Mammary microvascular endothelial cell (primary cell): Measurements from ENCODE around the gene PRAMEF4. TPM values are rescaled to one million over a fixed set of nuclear protein-coding genes. Genes with fewer than 3 reads are reported as not detected.

Source experiments
- total RNA-seq: library from RNA; depleted of rRNA; stranded (reverse); fragments of >200 nt; gene quantifications from 2 replicates; pipeline ENCODE4 v1.2.3, GENCODE V29; 2015

The PRAMEF4 gene
- not detected in 2 replicates for total RNA-seq

DNA sequence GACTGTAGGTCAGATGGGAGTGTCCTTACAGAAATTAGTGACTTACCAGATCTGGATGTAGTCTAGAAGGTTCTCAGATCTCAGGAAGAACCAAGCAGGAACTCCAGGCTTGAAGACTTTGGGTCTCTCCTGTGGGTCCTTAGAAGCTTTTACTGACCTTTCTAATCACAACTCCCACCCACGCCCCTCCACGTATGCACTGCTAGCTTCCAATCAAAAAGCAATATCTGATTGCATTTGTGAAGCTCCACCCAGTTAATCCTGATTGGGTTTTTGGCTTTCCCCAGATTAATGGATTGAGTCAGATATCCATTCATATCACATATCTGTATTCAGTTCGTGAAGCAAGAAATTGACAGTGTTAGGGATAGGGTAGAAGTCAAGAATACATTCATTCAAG is at the start of gene PRAMEF4:
Gene PRAMEF4 (minus strand): TSS at position 101 of the 400 bp plus-strand sequence. CDS start 2,807 bp downstream, outside the sequence.

DNA sequence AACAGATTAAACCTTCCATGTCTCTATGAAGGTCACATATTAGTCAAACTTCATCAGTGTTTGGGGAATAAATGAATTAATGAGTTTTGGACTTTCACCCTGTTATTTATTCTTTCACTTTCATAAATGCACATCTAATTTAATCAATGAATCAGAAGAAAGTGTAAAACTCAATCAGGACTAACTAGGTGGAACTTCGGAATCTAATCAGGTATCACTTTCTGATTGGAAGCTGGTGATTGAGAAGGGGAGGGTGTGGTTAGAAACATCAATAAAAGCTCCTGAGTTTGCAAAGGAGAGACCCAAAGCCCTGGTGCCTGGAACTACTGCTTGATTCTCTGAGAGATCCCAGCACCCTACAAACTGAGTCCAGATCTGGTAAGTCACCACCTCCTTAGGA is 30.3 kb upstream of the PRAMEF4 start, which contains the start of gene PRAMEF7:
Gene PRAMEF7 (plus strand): TSS at position 301 of the 400 bp plus-strand sequence. CDS start 1,083 bp downstream, outside the sequence.

DNA sequence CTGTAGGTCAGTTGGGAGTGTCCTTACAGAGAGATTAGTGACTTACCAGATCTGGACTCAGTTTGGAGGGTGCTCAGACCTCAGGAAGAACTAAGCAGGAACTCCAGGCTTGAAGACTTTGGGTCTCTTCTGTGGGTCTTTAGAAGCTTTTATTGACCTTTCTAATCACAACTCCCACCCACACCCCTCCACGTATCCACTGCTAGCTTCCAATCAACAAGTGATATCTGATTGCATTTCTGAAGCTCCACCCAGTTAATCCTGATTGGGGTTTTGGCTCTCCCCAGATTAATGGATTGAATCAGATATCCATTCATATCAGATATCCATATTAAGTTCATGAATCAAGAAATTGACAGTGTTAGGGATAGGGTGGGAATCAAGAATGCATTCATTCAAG is 12.2 kb upstream of the PRAMEF4 start, which contains the start of gene PRAMEF10:
Gene PRAMEF10 (minus strand): TSS at position 101 of the 400 bp plus-strand sequence. CDS start 2,423 bp downstream, outside the sequence.

DNA sequence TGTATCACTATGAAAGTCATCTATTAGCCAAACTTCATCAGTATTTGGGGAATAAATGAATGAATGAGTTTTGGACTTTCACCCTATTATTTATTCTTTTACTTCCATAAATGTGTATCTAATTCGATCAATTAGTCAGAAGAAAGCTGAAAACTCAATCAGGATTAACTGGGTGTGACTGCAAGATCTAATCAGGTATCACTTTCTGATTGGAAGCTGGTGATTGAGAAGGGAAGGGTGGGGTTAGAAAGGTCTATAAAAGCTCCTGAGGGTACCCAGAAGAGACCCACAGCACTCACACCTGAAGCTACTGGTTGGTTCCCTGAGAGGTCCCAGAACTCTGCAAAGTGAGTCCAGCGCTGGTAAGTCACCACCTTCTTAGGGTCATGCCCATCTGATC is 29.2 kb downstream of the PRAMEF4 start, which contains the start of gene PRAMEF2:
Gene PRAMEF2 (plus strand): TSS at position 301 of the 400 bp plus-strand sequence. CDS start 1,924 bp downstream, outside the sequence.

DNA sequence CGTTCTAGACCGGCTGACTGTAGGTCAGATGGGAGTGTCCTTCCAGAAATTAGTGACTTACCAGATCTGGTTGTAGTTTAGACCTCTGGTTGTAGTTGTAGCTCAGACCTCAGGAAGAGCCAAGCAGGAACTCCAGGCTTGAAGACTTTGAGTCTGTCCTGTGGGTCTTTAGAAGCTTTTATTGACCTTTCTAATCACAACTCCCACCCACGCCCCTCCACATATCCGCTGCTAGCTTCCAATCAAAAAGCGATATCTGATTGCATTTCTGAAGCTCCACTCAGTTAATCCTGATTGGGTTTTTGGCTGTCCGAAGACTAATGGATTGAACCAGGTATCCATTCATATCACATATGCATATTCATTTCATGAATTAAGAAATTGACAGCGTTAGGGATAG is 37.4 kb downstream of the PRAMEF4 start, which contains the start of gene HNRNPCL1:
Gene HNRNPCL1 (minus strand): TSS at position 101 of the 400 bp plus-strand sequence. CDS start 431 bp downstream, outside the sequence.

DNA sequence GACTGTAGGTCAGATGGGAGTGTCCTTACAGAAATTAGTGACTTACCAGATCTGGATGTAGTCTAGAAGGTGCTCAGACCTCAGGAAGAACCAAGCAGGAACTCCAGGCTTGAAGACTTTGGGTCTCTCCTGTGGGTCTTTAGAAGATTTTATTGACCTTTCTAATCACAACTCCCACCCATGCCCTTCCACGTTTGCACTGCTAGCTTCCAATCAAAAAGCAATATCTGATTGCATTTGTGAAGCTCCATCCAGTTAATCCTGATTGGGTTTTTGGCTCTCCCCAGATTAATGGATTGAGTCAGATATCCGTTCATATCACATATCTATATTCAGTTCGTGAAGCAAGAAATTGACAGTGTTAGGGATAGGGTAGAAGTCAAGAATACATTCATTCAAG is 54.7 kb downstream of the PRAMEF4 start, which contains the start of gene PRAMEF11:
Gene PRAMEF11 (minus strand): TSS at position 101 of the 400 bp plus-strand sequence. CDS start 2,621 bp downstream, outside the sequence.

Other genes with a start within 250 kb of the PRAMEF4 start
- not detected in 2 replicates for gene AADACL4, start 242.1 kb downstream of the PRAMEF4 start, total RNA-seq
- not detected in 2 replicates for gene AADACL3, start 170.1 kb downstream of the PRAMEF4 start, total RNA-seq
- not detected in 2 replicates for gene CFAP107, start 140.0 kb downstream of the PRAMEF4 start, total RNA-seq
- not detected in 2 replicates for gene PRAMEF12, start 112.5 kb downstream of the PRAMEF4 start, total RNA-seq
- gene PRAMEF1, start 94.8 kb downstream of the PRAMEF4 start, total RNA-seq = not detected in 2 replicates
- gene PRAMEF11, start 54.8 kb downstream of the PRAMEF4 start, total RNA-seq = not detected in 2 replicates
- gene HNRNPCL1, start 37.5 kb downstream of the PRAMEF4 start, total RNA-seq = not detected in 2 replicates
- gene PRAMEF2, start 29.1 kb downstream of the PRAMEF4 start, total RNA-seq = not detected in 2 replicates
- not detected in 2 replicates for gene PRAMEF10, start 12.1 kb upstream of the PRAMEF4 start, total RNA-seq
- gene PRAMEF7, start 30.4 kb upstream of the PRAMEF4 start, total RNA-seq = not detected in 2 replicates
- not detected in 2 replicates for gene PRAMEF6, start 61.4 kb upstream of the PRAMEF4 start, total RNA-seq
- not detected in 2 replicates for gene PRAMEF27, start 170.4 kb upstream of the PRAMEF4 start, total RNA-seq
- not detected in 2 replicates for gene HNRNPCL3, start 174.6 kb upstream of the PRAMEF4 start, total RNA-seq
- not detected in 2 replicates for gene PRAMEF25, start 184.6 kb upstream of the PRAMEF4 start, total RNA-seq
- gene HNRNPCL2, start 230.7 kb upstream of the PRAMEF4 start, total RNA-seq = not detected in 2 replicates